ENCODE results near the gene PGLYRP2. TPM values are rescaled to one million over a fixed set of nuclear protein-coding genes. Genes with fewer than 3 reads are reported as not detected.

The PGLYRP2 gene
- polyA plus RNA-seq, 2 donors: 0.02 TPM; not detected in 1

DNA sequence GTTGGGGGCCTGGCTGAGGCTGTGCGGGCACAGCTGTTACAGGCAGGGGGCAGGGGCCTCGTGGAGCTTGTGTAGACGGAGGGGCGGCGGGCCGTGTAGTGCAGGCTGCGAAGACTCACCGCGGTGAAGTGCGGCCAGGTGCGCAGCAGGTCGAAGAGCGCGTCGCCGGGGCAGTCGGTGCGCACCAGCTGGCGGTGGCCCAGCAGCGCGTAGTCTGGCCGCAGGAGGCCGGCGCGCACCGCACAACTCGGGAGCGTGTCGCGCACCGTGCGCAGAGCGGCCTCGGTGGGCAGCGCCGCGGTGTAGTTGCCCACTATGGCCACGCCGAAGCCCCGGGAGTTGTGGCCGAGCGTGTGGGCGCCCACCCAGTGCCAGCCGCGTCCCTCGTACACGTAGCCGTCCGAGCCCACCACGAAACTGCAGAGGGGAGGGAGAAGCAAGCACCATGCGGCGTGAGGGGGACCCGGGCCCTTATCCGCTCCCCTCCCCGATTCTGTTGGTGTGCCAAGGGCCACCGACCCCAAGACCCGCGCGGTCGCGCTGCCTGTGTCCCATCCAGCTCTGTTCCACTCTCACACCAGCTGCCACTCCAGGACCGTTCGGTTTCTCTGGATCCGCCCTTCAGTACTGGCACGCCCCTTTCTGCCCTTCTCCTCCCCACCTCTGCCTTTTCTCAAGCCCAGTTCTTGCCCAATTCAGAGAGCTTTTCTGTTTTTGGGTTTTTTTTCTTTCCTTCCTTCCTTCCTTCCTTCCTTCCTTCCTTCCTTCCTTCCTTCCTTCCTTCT, 9.6 kb downstream of the PGLYRP2 start:
- Histone ChIP-seq H3K36me3 (ENCODE audit: control insufficient read depth in 2 of 2, insufficient read depth in 2 of 2, low read length in 1 of 2) (no peaks in the 10 kb centered on the region), H3K4me1 (ENCODE audit: control insufficient read depth in 2 of 2, insufficient read depth in 2 of 2, low read length in 1 of 2) (peaks cover 5 to 9% of the 10 kb centered on the region in 2 donors), H3K27me3 (ENCODE audit: control insufficient read depth in 1 of 2, insufficient read depth in 2 of 2, low read length in 2 of 2) (peaks cover 0 to 2% of the 10 kb centered on the region in 2 donors), H3K27ac (ENCODE audit: low read depth in 2 of 2, low read length in 1 of 2) (no peak overlapping the region), H3K9me3 (ENCODE audit: control insufficient read depth in 2 of 2, insufficient read depth in 1 of 2, low read depth in 1 of 2, low read length in 1 of 2) (no peaks in the 10 kb centered on the region), H3K4me3 (ENCODE audit: low read depth in 1 of 2, low read length in 2 of 2) (peak overlapping the region; percentile 19 to 36)
- WGBS, 2 donors: 5 to 9% methylated on average over 38 to 65 of the region's 65 CpGs

DNA sequence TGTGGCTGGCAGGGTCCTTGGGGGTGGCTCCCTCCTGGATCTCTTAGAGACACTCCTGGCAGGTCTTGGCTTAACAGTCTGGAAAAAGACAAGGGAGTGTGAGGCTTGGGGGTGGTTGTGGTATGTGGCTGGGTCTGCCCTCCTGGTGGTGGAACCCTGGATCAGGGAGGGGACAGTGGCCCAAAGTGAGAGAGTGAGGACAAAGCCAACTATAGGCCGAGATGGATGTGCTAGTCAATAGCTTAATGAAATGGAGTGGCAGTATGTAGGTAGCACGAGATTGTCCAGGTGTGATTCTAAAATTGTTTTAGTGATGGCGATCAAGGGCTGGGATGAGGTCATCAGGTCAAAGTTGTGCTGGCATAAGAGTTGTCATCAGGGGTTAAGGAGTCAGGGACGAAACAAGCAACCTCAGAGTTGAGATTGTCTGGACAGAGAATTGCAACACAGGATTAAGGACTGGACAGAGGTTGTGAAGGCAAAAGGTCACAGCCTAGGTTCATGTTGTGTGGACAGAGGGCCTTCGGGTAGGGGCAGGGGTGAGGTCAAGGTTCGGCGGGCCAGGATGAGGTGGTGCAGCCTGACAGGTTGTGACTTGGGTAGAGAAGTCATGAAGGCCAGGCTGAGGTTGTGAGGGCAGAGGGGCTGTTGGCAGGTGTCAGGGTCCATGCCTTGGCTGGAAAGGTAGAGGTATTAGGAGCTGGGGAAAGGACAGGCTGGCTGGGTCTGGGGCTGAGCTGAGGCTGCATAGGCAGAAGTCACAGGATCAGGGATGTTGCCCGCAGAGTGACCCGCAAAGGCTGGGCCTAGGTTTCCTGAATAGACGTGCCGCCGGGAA, 10.4 kb downstream of the PGLYRP2 start:
- Histone ChIP-seq H3K36me3 (ENCODE audit: control insufficient read depth in 2 of 2, insufficient read depth in 2 of 2, low read length in 1 of 2) (no peaks in the 10 kb centered on the region), H3K27me3 (ENCODE audit: control insufficient read depth in 1 of 2, insufficient read depth in 2 of 2, low read length in 2 of 2) (peaks cover 0 to 2% of the 10 kb centered on the region in 2 donors), H3K27ac (ENCODE audit: low read depth in 2 of 2, low read length in 1 of 2) (no peak overlapping the region), H3K9me3 (ENCODE audit: control insufficient read depth in 2 of 2, insufficient read depth in 1 of 2, low read depth in 1 of 2, low read length in 1 of 2) (no peaks in the 10 kb centered on the region), H3K4me3 (ENCODE audit: low read depth in 1 of 2, low read length in 2 of 2) (no peak overlapping the region), H3K4me1 (ENCODE audit: control insufficient read depth in 2 of 2, insufficient read depth in 2 of 2, low read length in 1 of 2) (peaks cover 5 to 13% of the 10 kb centered on the region in 2 donors)
- 52 to 60% methylated on average over 12 of the region's 12 CpGs for WGBS, 2 donors

DNA sequence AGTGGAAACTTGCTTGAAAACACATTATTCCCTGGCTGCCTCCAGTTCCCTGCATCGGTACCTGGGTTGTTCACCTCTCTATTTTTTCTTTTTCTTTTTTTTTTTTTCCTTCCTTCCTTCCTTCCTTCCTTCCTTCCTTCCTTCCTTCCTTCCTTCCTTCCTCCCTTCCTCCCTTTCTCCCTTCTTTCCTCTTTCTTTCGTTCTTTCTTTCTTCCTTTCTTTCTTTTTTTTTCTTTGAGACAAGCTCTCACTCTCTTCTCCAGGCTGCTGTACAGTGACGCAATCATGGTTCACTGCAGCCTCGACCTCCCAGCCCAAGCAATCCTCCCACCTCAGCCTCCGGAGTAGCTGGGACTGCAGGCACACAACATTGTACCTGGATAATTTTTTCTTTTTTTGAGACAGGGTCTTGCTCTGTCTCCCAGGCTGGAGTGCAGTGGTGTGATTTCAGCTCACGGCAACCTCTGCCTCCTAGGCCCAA, 11.5 kb downstream of the PGLYRP2 start:
- Histone ChIP-seq H3K36me3 (ENCODE audit: control insufficient read depth in 2 of 2, insufficient read depth in 2 of 2, low read length in 1 of 2) (no peaks in the 10 kb centered on the region), H3K4me3 (ENCODE audit: low read depth in 1 of 2, low read length in 2 of 2) (no peak overlapping the region), H3K27me3 (ENCODE audit: control insufficient read depth in 1 of 2, insufficient read depth in 2 of 2, low read length in 2 of 2) (peaks cover 0 to 2% of the 10 kb centered on the region in 2 donors), H3K4me1 (ENCODE audit: control insufficient read depth in 2 of 2, insufficient read depth in 2 of 2, low read length in 1 of 2) (peaks cover 5 to 13% of the 10 kb centered on the region in 2 donors), H3K9me3 (ENCODE audit: control insufficient read depth in 2 of 2, insufficient read depth in 1 of 2, low read depth in 1 of 2, low read length in 1 of 2) (no peaks in the 10 kb centered on the region), H3K27ac (ENCODE audit: low read depth in 2 of 2, low read length in 1 of 2) (no peak overlapping the region)
- WGBS, 2 donors: 76 to 80% methylated on average over 6 of the region's 6 CpGs

DNA sequence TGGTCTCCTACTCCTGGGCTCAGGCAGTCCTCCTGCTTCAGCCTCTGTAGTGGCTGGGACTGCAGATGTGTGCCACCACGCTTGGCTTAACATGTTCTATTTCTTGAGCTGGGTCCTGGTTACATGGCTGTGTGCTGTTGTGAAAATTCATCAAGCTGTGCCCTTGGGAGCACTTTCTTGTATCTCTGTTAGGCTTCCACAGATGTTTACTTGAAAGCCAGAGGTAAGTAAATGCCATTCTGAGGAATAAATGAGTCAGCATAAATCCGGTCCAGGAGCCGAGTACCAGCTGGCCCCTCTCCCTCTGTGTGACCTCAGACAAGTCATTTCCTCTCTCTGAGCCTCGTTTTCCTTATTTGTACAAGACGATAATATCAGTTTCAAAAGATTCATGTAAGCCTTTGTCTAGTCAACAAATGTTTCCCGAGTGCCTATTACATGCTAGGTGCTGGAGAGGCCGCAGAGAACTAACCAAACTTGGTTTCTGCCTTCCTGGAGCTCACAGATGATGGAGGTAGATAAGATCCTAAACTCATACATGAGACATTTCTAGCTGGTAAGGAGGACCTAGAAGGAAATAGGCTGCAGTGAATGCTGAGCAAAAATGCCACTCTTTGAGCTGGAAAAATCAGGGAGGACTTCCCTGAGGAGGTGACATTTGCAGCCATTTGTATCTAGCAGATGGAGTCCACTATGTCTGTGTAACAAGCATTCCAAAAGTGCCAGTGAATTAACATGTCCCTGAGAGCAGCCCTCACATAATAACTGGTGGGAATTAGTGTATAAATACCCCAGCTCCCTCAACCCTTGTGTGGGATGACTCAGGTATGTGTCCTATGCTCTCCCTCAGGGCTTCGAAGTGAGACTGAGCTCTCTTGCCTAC, 12.2 kb downstream of the PGLYRP2 start:
- Histone ChIP-seq H3K9me3 (ENCODE audit: control insufficient read depth in 2 of 2, insufficient read depth in 1 of 2, low read depth in 1 of 2, low read length in 1 of 2) (no peaks in the 10 kb centered on the region), H3K27ac (ENCODE audit: low read depth in 2 of 2, low read length in 1 of 2) (no peak overlapping the region), H3K4me3 (ENCODE audit: low read depth in 1 of 2, low read length in 2 of 2) (no peak overlapping the region), H3K36me3 (ENCODE audit: control insufficient read depth in 2 of 2, insufficient read depth in 2 of 2, low read length in 1 of 2) (no peaks in the 10 kb centered on the region), H3K27me3 (ENCODE audit: control insufficient read depth in 1 of 2, insufficient read depth in 2 of 2, low read length in 2 of 2) (peaks cover 0 to 2% of the 10 kb centered on the region in 2 donors), H3K4me1 (ENCODE audit: control insufficient read depth in 2 of 2, insufficient read depth in 2 of 2, low read length in 1 of 2) (peaks cover 5 to 13% of the 10 kb centered on the region in 2 donors)
- 35 to 36% methylated on average over 8 of the region's 8 CpGs for WGBS, 2 donors

DNA sequence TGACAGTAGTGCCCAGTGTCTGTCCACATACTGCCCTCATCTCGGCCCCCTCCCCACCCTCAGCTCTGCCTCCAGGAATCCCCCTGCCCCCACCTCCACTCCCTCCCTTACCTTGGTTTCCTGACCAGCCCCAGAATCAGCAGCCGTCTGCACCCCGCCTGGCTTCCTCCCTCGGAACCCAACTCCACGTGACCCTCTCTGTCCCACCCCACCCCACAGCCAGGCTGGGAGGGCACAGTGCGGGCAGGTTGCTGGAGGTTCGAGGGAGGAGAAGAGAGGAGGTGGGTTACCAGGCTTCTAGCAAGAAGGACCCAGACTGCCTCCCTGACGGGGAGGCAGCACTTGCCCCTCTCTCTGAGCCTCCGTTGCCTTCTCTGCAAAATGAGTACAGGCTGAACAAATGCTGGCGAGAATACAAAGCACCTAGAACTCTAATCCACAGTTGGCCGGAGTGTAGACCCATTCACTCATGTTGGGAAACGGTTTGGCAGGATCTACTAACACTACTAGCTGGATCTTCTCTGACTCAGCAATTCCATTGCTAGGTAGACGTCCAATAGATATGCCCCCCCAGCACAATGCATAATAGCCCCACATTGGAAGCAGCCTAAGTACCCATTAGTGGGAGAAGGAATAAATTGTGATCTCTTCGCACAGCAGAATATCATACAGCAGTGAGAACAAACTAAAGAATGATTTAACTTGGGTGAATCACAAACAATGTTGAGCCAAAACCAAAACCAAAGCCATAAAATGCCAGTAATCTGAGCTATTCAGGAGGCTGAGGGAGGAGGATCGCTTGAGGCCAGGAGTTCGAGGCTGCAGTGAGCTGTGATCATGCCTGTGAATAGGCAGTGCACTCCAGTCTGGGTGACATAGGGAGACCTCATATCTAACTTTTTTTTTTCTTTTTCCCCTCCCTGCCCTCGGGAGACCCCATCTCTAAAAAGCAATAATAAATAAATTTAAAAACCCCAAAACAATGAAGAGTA, 14.6 kb downstream of the PGLYRP2 start, which contains the start of gene RASAL3:
Gene RASAL3 (minus strand): TSS at position 151 of the 992 bp plus-strand sequence. CDS start 186 bp downstream, outside the sequence.
- H3K36me3 ChIP-seq (ENCODE audit: control insufficient read depth in 2 of 2, insufficient read depth in 2 of 2, low read length in 1 of 2): no peaks in the 10 kb centered on the region
- H3K4me3 ChIP-seq (ENCODE audit: low read depth in 1 of 2, low read length in 2 of 2): peak within 1 kb of the TSS; percentile 25 to 41
- peak within 1 kb of the TSS; percentile 20 to 81 for H3K27ac ChIP-seq (ENCODE audit: low read depth in 2 of 2, low read length in 1 of 2)
- 24 to 26% methylated on average over 17 of the region's 17 CpGs for WGBS, 2 donors
- peaks cover 2 to 10% of the 10 kb centered on the region in 2 donors for H3K4me1 ChIP-seq (ENCODE audit: control insufficient read depth in 2 of 2, insufficient read depth in 2 of 2, low read length in 1 of 2)
- no peaks in the 10 kb centered on the region for H3K9me3 ChIP-seq (ENCODE audit: control insufficient read depth in 2 of 2, insufficient read depth in 1 of 2, low read depth in 1 of 2, low read length in 1 of 2)
- H3K27me3 ChIP-seq (ENCODE audit: control insufficient read depth in 1 of 2, insufficient read depth in 2 of 2, low read length in 2 of 2): peaks cover 0 to 2% of the 10 kb centered on the region in 2 donors

GRCh38 chr19:15463861-15464371, 15.4 kb downstream of the PGLYRP2 start:
- Histone ChIP-seq H3K27ac (ENCODE audit: low read depth in 2 of 2, low read length in 1 of 2) (peak overlapping the region; percentile 20 to 81), H3K36me3 (ENCODE audit: control insufficient read depth in 2 of 2, insufficient read depth in 2 of 2, low read length in 1 of 2) (no peaks in the 10 kb centered on the region), H3K4me1 (ENCODE audit: control insufficient read depth in 2 of 2, insufficient read depth in 2 of 2, low read length in 1 of 2) (peaks cover 0 to 5% of the 10 kb centered on the region in 2 donors), H3K27me3 (ENCODE audit: control insufficient read depth in 1 of 2, insufficient read depth in 2 of 2, low read length in 2 of 2) (no peaks in the 10 kb centered on the region), H3K9me3 (ENCODE audit: control insufficient read depth in 2 of 2, insufficient read depth in 1 of 2, low read depth in 1 of 2, low read length in 1 of 2) (no peaks in the 10 kb centered on the region), H3K4me3 (ENCODE audit: low read depth in 1 of 2, low read length in 2 of 2) (peak overlapping the region; percentile 25 to 41)
- 40 to 45% methylated on average over 24 to 25 of the region's 25 CpGs for WGBS, 2 donors

- WGBS, 2 donors: 64 to 88% methylated on average over 2 of the region's 2 CpGs
- Histone ChIP-seq H3K4me3 (ENCODE audit: low read depth in 1 of 2, low read length in 2 of 2) (no peak overlapping the region), H3K4me1 (ENCODE audit: control insufficient read depth in 2 of 2, insufficient read depth in 2 of 2, low read length in 1 of 2) (peaks cover 4 to 12% of the 10 kb centered on the region in 2 donors), H3K36me3 (ENCODE audit: control insufficient read depth in 2 of 2, insufficient read depth in 2 of 2, low read length in 1 of 2) (no peaks in the 10 kb centered on the region), H3K27ac (ENCODE audit: low read depth in 2 of 2, low read length in 1 of 2) (no peak overlapping the region), H3K9me3 (ENCODE audit: control insufficient read depth in 2 of 2, insufficient read depth in 1 of 2, low read depth in 1 of 2, low read length in 1 of 2) (no peaks in the 10 kb centered on the region), H3K27me3 (ENCODE audit: control insufficient read depth in 1 of 2, insufficient read depth in 2 of 2, low read length in 2 of 2) (no peaks in the 10 kb centered on the region)
Measured at GRCh38 chr19:15461694-15462093, 17.6 kb downstream of the PGLYRP2 start.
